ENCODE measurements around the gene USP15.

The USP15 gene

GRCh38 chr12:62414180-62414579 lies 154.0 kb downstream of the USP15 start:
- no peaks in the 10 kb centered on the region for H3K27me3 ChIP-seq
- no peak for TF ChIP-seq CTCF (IDR thresholded peaks at IDR 0.05)
- intact Hi-C loops (cut with DNase I; ENCODE audit: low total_unique reads): no loop called here

GRCh38 chr12:62426089-62426488 lies 165.9 kb downstream of the USP15 start:
- H3K4me1 ChIP-seq: no peaks in the 10 kb centered on the region
- H3K4me3 ChIP-seq: no peak overlapping the region
- no peak for DNase-seq
- peaks cover 0 to 2% (median 0%) of the 10 kb centered on the region in 3 donors for H3K9me3 ChIP-seq
- TF ChIP-seq CTCF (IDR thresholded peaks at IDR 0.05): no peak
- H3K27me3 ChIP-seq: no peaks in the 10 kb centered on the region
- H3K27ac ChIP-seq: no peak overlapping the region
- intact Hi-C loops (cut with DNase I; ENCODE audit: low total_unique reads): no loop called here
- H3K36me3 ChIP-seq: no peaks in the 10 kb centered on the region

More at GRCh38 chr12:62414180-62414579, 154.0 kb downstream of the USP15 start:
- H3K4me3 ChIP-seq: no peak overlapping the region
- H3K36me3 ChIP-seq: no peaks in the 10 kb centered on the region
- H3K27ac ChIP-seq: no peak overlapping the region
- peaks cover 0 to 16% (median 0%) of the 10 kb centered on the region in 4 donors for H3K4me1 ChIP-seq
- no peak for DNase-seq
- no peaks in the 10 kb centered on the region for H3K9me3 ChIP-seq

GRCh38 chr12:62429457-62429856 lies 169.3 kb downstream of the USP15 start:
- H3K27me3 ChIP-seq: no peaks in the 10 kb centered on the region
- intact Hi-C loops (cut with DNase I; ENCODE audit: low total_unique reads): no loop called here
- DNase-seq: no peak
- H3K4me1 ChIP-seq: no peaks in the 10 kb centered on the region
- TF ChIP-seq CTCF (IDR thresholded peaks at IDR 0.05): no peak
- H3K27ac ChIP-seq: no peak overlapping the region
- peaks cover 0 to 2% (median 0%) of the 10 kb centered on the region in 3 donors for H3K9me3 ChIP-seq
- H3K4me3 ChIP-seq: no peak overlapping the region
- H3K36me3 ChIP-seq: no peaks in the 10 kb centered on the region

GRCh38 chr12:62434494-62435302 lies 174.5 kb downstream of the USP15 start:
- no peaks in the 10 kb centered on the region for H3K9me3 ChIP-seq
- TF ChIP-seq CTCF (IDR thresholded peaks at IDR 0.05): no peak
- peak in 1 of 2 donors; percentile 20 for DNase-seq
- no peak overlapping the region for H3K27ac ChIP-seq
- intact Hi-C loops (cut with DNase I; ENCODE audit: low total_unique reads): loop anchor here (5.0 kb wide), 1 partner anchor 363 kb away; no protein-coding TSS in a partner anchor
- H3K4me3 ChIP-seq: peak overlapping the region; percentile 49 to 61
- peaks cover 0 to 15% (median 8%) of the 10 kb centered on the region in 4 donors for H3K4me1 ChIP-seq
- no peaks in the 10 kb centered on the region for H3K36me3 ChIP-seq
- H3K27me3 ChIP-seq: no peaks in the 10 kb centered on the region

- Histone ChIP-seq H3K27me3 (no peaks in the 10 kb centered on the region), H3K36me3 (no peaks in the 10 kb centered on the region), H3K27ac (no peak overlapping the region), H3K4me1 (peaks cover 0 to 15% (median 8%) of the 10 kb centered on the region in 4 donors), H3K9me3 (no peaks in the 10 kb centered on the region), H3K4me3 (peak overlapping the region; percentile 49 to 61)
- intact Hi-C loops (cut with DNase I; ENCODE audit: low total_unique reads): loop anchor here (5.0 kb wide), 1 partner anchor 362 kb away; no protein-coding TSS in a partner anchor
- peak; percentile 59 to 78 for DNase-seq
- peak; percentile 35 to 45 for TF ChIP-seq CTCF (IDR thresholded peaks at IDR 0.05)
Observed at GRCh38 chr12:62435303-62436163, 175.3 kb downstream of the USP15 start.
